GM19395 (cell line): ENCODE data around the gene EPB41L2.
A peak's percentile ranks its signal among the peaks of the same experiment; 100 is the strongest.

Source experiments
- ATAC-seq: cut with Tn5 transposase; IDR thresholded peaks from one replicate; pipeline ENCODE4 v1.9.1; 2021; ENCODE audit warnings: mild to moderate bottlenecking, moderate library complexity; ENCODE audit not compliant: unreplicated experiment

EPB41L2 gene

DNA sequence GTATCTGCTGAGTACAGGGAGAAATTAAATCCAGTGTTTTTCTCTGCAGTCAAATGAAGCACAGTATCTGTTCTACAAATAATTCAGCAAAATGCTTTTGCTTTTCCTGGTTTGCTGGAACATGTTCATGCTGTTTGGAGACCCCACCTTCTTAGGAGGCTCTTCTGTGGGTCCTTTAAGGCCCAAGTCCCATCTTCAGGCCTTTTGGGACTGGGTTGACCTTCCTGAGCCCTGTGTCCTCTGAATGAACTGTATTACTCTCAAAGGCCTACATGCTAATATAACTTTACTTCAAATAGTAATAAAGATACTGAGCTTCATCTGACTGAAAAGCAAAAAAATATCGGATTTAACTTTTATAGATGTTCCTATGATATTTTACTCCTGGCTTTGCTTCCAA lies 216.5 kb downstream of the EPB41L2 start:
- no peak for ATAC-seq

DNA sequence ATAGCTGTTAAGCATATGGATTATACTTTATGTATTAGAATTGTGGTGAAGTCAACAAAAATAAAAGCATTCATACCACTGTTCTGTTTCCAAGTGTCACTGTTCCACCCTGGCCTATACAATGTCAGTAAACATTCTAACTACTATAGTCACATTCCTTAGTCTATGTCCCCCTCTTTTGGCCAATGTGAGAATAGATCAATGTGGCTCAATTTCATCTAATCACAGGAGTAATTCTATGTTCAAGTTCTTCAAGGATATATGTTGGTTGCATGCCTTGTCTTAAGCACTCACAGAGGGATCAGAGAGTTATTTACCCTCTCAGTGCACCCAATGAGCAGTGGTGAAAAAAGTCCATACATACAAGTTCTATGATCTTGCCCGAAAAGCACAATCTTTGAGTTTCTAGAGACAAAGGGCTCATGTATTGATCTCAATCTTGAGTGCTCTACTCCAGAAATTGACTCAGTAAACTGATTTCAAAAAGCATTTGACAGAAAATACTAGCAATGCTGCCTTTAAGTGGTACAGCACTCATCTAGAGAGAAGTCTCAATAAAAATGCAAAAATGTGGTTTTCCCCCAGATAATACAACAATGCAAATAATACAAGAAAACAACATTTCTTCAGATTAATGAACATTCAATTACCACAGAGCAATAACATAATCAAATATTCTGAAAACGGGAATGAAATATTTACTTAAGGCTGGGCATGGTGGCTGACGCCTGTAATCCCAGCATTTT lies 219.3 kb downstream of the EPB41L2 start:
- peak; percentile 69 for ATAC-seq

DNA sequence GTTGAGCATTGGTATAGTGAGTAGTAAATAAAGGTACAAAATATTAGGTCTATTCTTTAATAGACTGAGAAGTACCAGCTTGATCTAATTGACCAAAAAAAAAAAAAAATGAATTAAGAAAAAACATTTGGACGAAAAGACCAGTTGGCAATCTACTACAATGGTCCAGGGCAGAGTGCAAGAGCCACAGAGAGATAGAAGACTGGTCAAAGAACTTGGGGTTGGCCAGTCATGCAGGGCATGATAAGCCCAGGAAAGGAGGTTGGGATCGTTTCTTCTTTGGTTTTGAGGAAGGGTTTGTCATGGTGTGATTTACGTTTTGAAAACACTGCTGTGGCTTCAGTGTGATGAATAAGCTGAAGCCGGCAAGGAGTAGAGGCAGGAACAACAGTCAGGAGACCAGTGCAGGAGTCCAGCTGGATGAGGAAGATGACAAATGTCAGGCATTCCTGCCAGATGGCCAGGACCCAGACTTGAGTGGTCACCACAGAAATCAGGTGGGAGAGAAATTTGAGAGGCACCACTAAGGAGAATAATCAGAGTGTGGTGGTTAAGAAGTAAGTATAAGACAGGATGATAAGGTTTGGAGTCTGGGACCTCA lies 221.8 kb downstream of the EPB41L2 start:
- no peak for ATAC-seq

DNA sequence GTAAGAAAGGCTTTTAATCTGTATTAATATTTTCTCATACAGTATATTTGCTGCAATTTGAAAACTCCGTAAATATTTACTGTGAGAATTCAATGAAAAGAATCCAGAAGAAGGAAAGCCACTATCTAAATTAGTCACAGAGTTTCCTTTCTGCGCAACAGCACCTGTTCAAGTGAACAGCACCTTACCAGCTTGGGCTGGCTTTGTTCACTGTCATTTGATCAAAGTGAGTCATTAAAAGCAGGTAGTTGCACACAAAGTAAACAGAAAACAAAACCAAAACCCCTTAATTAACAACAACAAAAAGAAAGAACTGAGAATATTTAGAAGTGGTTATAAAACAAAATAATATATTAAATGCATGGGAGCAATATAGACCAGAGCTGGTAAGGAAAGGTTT lies 223.0 kb downstream of the EPB41L2 start:
- no peak for ATAC-seq

DNA sequence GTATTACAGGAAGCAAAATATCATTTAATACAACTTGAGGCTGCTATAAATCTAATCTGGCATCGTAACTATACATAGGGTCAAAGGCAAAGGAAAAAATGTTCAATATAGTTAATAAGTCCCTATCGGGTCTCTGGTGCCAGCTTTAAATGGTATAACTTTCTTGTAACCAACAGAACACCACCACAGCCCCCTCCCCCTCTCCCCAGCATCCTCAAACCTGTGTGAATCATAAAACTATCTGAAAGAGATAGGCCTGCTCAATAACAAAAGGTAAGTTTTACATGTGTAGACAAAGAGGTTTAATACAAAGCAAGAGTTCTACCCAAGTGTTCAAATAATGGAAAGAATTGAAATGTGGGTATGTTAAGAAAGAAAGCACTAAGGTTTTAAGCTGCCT lies 223.7 kb downstream of the EPB41L2 start:
- no peak for ATAC-seq

DNA sequence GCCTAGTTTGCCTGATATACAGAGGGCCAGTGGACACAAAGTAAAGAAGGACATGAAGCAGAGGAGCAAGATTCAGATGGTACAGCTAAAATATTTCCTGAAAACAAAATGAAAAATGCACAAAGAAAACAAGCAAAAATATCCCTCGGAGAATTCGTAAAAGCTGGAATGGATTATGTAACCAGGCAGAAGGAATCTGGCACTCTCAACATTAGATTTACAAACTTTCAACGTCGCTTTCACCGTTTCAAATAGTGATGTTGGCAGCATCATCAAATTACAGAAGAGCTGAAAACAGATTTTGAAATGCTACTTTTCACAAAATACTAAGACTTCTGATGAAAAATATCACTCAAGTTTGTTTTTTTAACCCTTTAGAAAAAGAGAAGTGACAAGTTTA lies 224.1 kb downstream of the EPB41L2 start:
- no peak for ATAC-seq

DNA sequence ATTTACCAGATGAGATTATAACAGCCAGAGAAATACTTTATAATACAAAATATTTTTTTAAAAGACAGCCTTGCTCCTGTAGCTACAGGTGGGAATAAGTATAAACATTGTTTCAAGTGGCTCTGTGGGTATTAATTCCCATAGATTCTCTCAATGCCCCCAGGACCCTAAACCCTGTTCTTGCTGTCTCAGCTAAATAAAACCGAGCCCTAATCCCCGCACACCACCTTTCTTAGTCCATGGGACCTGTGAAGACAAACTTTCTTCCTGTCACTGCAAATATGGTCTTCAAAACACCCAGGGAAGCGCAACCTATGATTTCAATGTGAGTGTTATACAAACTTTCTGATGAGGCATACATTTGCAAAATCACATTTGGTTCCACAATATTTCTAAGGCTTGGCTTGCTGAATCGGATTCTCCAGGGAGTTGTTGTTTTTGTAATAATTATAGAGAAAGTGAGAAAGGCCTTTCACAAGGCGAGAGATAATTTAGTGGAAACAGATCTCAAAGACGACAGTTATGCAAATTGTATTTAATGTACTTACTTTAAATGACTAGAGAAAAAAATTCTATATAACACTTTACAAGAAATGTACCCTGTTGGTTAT lies 224.7 kb downstream of the EPB41L2 start:
- no peak for ATAC-seq

DNA sequence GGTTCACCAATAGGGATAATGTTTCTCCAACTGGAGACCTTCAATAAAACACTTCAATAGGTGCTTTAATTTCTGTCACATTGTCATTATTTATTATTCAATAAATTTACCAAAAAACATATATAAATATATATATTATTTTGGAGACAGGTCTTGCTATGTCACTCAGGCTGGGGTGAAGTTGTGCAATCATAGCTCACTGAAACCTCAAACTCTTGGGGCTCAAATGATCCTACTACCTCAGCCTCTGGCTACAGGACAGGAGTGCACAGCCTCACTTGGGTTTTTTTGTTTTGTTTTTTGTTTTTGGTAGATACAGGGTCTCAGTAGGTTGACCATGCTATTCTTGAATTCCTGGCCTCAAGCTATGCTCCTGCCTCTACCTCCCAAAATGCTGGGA lies 226.0 kb downstream of the EPB41L2 start:
- no peak for ATAC-seq

DNA sequence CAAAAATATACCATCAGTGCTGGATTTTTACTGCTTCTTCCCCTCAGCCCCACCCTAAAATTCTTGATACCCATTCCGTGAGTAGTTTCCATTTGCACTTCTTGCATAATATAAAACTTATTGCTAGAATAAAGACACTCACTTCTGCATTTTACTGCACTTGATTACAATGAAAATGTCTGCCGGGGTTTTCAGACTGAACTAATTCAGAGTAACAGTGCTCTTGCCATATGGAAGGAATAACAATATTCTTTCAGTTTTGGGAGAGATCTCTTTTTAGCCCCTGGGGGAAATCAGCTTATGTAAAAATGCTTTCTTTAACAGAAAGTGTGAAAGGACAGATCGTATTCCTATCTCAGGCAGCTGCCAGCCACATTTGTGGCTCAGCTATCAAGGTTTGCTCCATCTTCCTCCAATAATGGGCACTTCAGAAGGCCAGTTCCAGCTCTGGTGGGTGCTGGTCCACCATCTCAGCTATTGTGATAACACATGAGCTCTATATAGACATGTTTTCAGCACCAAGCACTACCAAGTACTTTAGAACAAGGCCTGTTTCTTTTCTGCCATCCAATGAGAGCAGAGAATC lies 226.9 kb downstream of the EPB41L2 start:
- ATAC-seq: no peak

DNA sequence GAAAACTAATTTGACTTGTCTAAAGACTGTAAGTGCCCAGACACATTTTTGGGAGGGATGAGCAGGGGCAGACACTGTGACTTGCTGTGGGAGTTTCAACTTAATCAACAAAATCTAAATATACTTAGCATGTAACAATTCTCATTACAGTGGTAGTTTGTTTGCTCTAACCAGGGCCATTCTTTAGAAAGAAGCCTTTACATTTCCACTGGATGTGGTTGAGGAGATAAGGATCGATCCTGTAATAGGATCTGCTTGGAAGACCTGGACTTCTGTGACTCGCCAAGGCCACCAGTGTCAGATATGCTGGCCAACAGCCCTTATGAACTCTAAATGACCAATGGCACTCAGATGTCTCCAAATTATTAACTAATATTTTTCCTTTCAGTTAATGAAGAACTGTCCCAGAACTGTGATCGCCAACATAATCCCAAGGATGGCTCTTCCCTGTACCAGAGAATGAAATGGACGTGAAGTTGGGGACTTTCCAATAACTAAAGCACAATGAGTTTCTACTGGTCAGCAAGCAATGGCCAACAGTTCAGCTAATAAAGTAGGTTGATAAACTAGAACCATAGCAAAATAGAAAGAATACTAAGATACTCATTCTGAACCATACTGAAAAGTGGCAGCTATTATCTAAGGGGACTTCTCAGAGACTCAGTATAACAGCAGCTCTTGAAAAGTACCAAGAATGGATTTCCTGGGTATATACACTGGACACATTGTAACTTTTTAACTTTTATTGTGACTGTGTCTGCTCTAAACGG lies 228.4 kb downstream of the EPB41L2 start:
- ATAC-seq: no peak

DNA sequence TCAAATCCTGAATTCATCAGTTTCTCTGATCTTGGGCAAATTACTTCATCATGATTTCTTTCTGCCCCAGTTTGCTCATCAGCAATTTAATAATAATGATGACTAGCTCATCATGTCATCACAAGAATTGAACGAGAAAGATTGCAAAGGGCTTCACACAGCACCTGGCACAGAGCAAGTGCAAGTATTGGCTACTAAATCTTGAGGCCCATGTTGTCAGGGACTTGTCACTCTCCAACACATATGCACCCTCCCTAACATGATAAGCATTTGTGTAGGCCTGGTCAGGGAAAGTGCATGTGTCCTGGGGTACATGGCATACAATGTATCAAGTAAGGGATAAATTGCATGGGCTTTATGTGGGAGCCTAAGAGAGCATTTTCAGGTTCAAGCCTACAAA lies 229.5 kb downstream of the EPB41L2 start:
- ATAC-seq: no peak

DNA sequence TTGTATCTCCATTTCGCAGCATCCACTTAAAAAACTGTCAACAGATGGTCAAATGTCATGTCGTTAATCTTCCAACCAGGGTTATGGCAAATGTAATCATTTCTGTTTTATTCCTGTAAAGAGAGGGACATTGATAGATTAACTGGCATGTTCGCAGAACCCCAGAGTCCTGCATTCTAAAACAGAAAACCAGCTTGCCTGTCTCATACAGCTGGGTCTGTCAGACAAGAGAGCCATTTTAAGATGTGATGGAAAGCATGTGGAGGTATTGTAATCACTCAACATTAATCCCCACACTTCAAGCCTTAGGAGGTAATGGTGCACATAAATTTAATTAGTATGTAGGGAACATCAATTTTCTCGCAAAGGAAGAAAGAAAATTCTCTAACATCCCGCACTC lies 231.4 kb downstream of the EPB41L2 start:
- ATAC-seq: no peak

DNA sequence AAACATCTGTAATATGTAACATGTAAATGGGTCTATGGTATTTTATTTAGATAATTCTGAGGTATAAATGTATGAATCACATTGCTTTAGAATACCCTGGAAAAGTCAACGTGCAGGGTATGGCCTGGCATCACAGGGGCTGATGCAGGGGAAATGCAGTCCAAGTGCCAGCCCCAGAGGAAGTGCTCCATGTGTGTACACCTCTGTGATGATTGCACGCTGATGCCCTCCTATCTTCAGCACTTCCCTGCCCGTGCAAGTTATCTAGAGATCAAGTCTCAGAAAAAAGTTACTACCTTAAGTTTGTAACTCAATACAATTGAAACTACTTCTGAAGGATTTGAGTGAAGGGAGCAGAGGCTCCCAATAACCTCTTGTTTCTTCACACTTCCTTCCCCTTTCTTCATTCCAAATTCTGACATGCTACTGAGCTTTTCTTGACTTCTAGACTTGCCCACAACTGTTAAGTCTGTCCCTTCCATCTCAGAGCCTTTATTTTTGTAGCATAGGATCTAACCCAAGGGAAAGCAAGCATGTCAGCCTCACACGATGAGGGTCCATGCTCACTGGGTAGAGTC lies 233.6 kb downstream of the EPB41L2 start:
- ATAC-seq: no peak

DNA sequence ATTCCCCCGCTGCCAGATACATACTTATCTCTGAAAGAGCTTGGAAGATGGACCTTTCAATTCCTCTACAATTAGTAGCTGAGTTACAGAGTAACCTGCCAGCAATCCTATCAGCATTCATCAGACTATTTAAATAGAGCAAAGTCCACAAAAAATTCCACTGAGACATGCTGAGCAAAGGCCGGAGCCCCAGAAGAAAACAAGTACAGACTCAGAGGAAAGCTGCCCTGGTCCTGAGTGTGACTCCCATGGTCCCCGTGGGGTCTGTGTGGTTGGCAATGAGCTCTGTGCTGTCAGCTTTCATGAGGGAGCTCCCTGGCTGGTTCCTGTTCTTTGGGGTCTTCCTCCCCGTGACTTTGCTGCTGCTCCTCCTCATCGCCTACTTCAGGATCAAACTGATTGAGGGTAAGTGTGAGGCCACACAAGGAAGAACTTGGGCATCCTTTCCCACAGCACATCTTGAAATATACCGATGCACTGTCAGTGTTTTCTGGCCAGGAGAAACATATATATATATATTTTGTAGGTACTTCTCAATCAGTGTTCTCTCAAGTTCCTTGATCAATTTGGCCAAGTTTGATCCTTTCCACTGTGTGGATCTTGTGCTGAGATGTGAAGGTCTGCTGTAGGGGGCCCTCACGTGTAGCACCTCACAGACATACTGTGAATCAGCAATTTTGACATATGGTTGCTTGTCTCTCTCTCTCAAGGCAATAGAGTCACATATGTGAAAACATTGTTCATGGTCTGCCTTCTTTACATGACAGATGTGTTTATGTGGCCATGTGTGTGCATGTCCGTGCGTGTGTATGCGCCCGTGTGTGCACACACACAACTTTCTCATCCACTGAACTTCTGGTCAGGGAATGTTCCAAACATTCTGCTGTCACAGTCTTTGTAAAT lies 235.5 kb downstream of the EPB41L2 start, which contains the start of gene SMLR1:
TSS of gene SMLR1 (plus strand) at position 160 of the 903 bp plus-strand sequence. CDS start at position 168, 8 bp downstream.
- no peak for ATAC-seq

DNA sequence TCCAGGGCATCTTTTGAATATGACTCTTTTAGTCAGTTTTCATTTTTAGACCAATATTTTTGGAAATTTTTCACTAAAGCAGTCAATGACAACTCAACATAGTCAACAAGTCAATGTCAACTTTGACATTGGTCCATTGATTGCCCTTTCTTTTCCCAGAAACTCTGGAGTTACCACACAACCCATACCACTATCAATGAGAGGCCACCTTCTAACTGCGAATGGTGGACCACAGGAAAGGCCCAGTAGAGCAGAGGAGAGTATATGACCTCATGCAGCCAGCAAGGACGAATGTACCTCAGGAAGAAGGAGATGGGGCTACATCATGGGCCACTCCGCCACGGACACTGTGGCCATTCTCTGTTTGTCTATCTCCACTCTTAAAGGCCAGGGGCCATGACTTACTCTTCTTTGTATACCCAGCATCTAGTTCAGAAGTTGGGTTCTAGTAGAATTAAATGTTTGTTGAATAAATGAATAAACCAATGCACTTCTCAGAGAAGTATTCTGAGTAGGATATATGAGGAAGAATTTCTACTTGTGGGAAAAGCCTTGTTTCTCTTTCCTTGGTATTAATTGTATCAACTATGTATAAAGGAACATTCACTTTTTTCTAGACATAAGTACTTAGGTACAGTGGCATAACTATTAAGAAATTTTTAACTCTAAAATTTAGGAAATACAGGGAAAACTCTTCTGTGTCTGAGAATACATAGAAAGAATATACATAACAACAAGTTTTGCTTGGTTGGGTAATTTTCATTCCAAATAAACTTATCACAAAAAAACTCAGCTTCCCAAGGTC lies 236.4 kb downstream of the EPB41L2 start:
- no peak for ATAC-seq

DNA sequence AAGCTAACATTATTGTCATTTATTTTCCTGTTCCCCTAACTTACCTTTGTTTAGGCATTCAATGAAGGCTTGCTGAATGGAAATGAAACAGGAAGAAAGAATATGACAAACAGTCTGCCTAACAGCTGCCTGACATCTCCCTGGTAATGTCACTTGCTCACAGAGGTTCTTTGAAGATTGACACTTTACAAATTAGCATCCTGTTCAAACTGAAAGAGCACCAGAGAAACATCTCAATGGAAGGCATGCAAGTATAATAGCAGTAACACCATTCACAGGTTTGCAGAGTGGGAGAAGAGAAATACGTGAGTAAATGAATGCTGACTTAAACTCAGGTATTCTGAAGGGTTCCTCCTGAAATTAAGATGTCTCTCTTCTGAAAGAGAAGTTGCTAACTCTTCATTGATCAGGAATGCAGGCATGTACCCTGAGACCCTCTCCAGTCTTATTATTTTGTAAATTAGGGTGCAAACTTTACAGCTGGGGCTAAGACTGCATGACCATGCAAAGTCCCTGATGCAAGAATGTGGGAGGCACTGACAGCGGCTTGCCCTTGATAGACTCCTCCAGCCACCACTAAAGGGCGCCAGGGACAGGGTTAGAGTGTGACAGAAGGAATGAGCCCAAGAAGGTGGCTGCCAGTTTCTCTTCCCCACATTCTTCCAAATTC lies 237.1 kb downstream of the EPB41L2 start:
- no peak for ATAC-seq

DNA sequence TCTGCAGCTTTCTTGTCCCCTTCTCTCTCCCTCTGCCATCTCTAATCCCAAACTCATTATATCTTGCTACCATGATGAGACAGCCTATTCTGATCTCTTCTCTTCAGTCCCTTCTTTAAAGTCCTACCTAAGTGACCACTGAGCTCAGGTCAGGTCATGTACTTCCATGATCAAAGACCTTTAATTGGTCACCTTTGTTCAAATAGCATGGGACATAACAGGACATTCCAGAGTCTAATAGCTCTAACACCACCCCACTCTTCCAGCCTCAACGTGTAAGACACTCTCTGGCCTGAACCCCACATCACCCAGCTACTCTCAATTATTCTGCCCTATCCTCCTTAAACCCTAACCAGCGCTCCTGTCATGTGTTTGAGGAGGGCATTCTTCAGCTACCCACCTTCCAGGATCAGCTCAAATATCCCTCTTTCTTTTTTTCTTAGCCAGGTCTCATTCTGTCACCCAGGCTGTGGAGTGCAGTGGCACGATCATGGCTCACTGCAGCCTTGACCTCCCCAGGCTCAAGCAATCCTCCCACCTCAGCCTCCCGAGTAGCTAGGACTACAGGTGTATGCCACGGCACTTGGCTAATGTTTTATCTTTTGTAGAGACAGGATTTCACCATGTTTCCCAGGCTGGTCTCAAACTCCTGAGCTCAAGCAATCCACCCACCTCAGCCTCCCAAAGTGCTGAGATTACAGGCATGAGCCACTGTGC lies 237.9 kb downstream of the EPB41L2 start:
- ATAC-seq: no peak

DNA sequence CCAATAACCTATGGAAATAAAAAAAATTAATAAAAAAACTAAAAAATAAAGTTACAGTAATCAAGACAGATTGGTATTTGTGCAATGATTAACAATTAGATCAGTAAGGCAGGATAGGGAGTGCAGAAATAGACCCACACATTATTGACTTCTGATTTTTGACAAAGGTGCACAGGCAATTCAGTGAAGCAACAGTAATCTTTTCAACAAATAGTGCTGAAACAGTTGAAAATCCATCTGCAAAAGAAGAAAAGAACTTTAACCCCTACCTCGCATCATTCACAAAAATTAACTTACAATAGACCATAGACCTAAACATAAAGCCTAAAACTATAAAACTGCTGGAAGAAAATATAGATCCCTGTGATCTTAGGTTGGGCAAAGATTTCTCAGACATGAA lies 240.3 kb downstream of the EPB41L2 start:
- no peak for ATAC-seq
